Gastroesophageal sphincter (tissue), 4 donors: ENCODE results near the gene GRID1. TPM values are rescaled to one million over a fixed set of nuclear protein-coding genes. Genes with fewer than 3 reads are reported as not detected.

Source experiments
- ATAC-seq: fragments of 150-250 bp; one replicate; pipeline ENCODE4 v1.9.1; 2016; ENCODE audit warnings: mild to moderate bottlenecking, moderate library complexity
- H3K27ac ChIP-seq, 4 donors: fragments of 200-600 bp; sonication (generic) in 3 of 4; 1 replicate in 3 of 4; 2 replicates in 1 of 4; pipeline ENCODE4 v1.5.1; 2016 to 2019
- H3K27me3 ChIP-seq: fragments of 200-600 bp; sonication (generic); one replicate; pipeline ENCODE4 v1.5.1; 2019
- H3K36me3 ChIP-seq, 2 donors: fragments of 200-600 bp; sonication (generic); one replicate each; pipeline ENCODE4 v1.5.1; 2019; ENCODE audit warnings: control low read depth in 1 of 2
- H3K4me1 ChIP-seq, 3 donors: fragments of 200-600 bp; sonication (generic); 1 replicate in 2 of 3; 2 replicates in 1 of 3; pipeline ENCODE4 v1.5.1; 2016 to 2019; ENCODE audit warnings: control low read depth in 2 of 3
- H3K4me3 ChIP-seq, 2 donors: fragments of 200-600 bp; sonication (generic); one replicate each; pipeline ENCODE4 v1.5.1; 2019; ENCODE audit warnings: mild to moderate bottlenecking in 1 of 2, moderate library complexity in 1 of 2
- H3K9me3 ChIP-seq, 3 donors: fragments of 200-600 bp; sonication (generic); one replicate each; pipeline ENCODE4 v1.5.1; 2017 to 2019; ENCODE audit warnings: control low read depth in 2 of 3
- CTCF ChIP-seq, 4 experiments: fragments of 200-600 bp in 2 of 4; fragments of 450-650 bp in 2 of 4; sonication (generic) in 1 of 4; IDR thresholded peaks; one replicate each; pipeline ENCODE4 v1.5.1; 2017 to 2019; ENCODE audit warnings: antibody characterized with exemption in 4 of 4, mild to moderate bottlenecking in 2 of 4, moderate library complexity in 2 of 4
- EP300 ChIP-seq: sonication (generic); formaldehyde crosslinking; IDR thresholded peaks from one replicate; pipeline ENCODE4 v1.6.1; 2017; ENCODE audit warnings: antibody characterized with exemption, mild to moderate bottlenecking
- POLR2A ChIP-seq, 2 donors: fragments of 450-650 bp; IDR thresholded peaks; one replicate each; pipeline ENCODE4 v1.6.1; 2017; ENCODE audit warnings: antibody characterized with exemption in 2 of 2, mild to moderate bottlenecking in 2 of 2, moderate library complexity in 1 of 2
- POLR2AphosphoS5 ChIP-seq: sonication (generic); formaldehyde crosslinking; IDR thresholded peaks from one replicate; pipeline ENCODE4 v1.6.1; 2017; ENCODE audit warnings: antibody characterized with exemption
- WGBS, 2 donors: methylation state at CpG; one replicate each; pipeline ENCODE4 v1.1.5; 2018; ENCODE audit warnings: low coverage in 1 of 2; 5-methylcytosine and 5-hydroxymethylcytosine counted together
- total RNA-seq, 4 donors: library from RNA; depleted of rRNA; stranded (reverse); fragments of >200 nt; gene quantifications; one replicate each; pipeline ENCODE4 v1.1.0, GENCODE V29; 2016

Gene GRID1
- 1 to 10 TPM; 1.2 to 2.7 (median 1.7) TPM for total RNA-seq

DNA sequence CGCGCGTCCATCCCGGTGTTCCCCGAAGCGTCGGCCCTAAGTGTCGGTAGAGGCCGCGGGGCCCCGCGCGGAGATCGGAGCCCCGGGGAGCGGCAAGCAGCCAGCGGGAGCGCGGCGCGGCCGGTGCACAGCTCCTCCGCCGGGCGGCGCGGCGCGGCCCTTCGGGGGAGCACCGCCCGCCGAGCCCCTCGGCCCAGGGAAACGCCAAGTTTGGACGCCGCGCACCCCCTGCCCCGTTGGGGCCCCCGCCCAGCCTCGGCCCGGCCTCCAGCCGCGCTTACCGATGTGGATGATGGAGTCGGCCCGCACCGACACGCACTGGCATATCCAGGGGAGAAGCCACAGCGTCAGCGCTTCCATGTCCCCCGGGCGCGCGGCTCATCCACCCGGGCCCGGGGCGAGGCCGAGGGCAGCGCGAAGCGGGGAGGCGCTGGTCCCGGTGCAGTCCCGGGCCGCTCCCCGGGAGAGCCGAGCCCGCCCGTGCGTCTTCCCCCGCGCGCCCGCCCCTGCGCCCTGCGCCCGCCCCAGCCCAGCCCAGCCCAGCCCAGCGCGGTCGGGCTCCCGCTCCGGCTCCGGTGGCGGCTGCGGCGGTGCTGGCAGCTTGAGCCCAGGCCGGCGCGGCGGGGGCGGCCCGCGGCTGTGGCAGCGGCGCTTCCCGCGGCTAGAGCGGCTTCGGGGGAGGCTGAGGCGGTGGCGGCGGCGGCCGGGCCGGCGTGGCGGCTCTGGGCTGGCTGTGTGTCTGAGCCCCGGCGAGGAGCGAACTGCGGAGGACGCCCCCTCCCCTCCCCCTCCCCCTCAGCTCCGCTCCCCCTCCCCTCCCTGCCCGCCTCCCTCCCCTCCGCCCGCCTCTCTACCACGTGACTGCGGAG is at the start of gene GRID1:
Gene GRID1 (minus strand): TSS at position 763 of the 869 bp plus-strand sequence.
- Histone ChIP-seq H3K27me3 (peaks cover 88% of the 10 kb centered on the region), H3K36me3 (no peaks in the 10 kb centered on the region), H3K4me3 (peak within 1 kb of the TSS; percentile 23 to 62), H3K4me1 (peaks cover 0 to 48% (median 22%) of the 10 kb centered on the region in 3 donors), H3K9me3 (no peaks in the 10 kb centered on the region), H3K27ac (no peak within 1 kb of the TSS)
- no CpG with 5 or more reads among the region's 119 CpGs for WGBS, 2 donors
- TF ChIP-seq CTCF (IDR thresholded peaks at IDR 0.05) = no peak
- TF ChIP-seq EP300 = no peak
- ATAC-seq = peak; percentile 68

DNA sequence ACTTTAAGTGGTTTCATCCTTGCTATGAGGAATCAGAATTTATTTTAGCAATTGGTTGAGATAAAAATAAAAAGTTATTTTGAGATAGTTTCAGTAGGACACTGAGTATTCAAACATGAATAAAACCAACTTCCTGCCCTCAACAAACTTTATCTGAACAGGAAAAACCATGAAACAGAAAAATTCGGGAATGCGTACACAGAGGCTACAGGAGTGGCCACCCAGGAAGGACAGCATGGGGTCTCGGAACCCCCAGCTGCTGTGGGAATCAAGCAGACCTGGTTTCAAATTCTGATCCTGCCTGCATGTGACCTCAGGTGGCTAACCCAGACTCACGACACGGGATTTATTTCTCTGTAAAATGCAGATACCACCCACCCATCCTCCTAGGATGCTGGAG is 49.0 kb upstream of the GRID1 start:
- H3K36me3 ChIP-seq = no peaks in the 10 kb centered on the region
- H3K27me3 ChIP-seq = no peaks in the 10 kb centered on the region
- no peak for TF ChIP-seq POLR2AphosphoS5
- 66% methylated on average over 3 of the region's 5 CpGs; no CpG with 5 or more reads in 1 of the 2 donors for WGBS, 2 donors
- H3K4me1 ChIP-seq = peaks cover 0 to 23% (median 12%) of the 10 kb centered on the region in 3 donors
- ATAC-seq = no peak
- no peaks in the 10 kb centered on the region for H3K9me3 ChIP-seq
- no peak overlapping the region for H3K4me3 ChIP-seq
- H3K27ac ChIP-seq = no peak overlapping the region

GRCh38 chr10:86415116-86415515 is 48.5 kb upstream of the GRID1 start:
- TF ChIP-seq CTCF (IDR thresholded peaks at IDR 0.05) = no peak
- no peak for TF ChIP-seq EP300
- no peak for TF ChIP-seq POLR2AphosphoS5
- no peak for TF ChIP-seq POLR2A (IDR thresholded peaks at IDR 0.05)
- Histone ChIP-seq H3K36me3 (no peaks in the 10 kb centered on the region), H3K9me3 (no peaks in the 10 kb centered on the region), H3K27me3 (no peaks in the 10 kb centered on the region), H3K27ac (no peak overlapping the region), H3K4me3 (no peak overlapping the region), H3K4me1 (peaks cover 0 to 23% (median 12%) of the 10 kb centered on the region in 3 donors)
- 79 to 82% methylated on average over 3 of the region's 3 CpGs for WGBS, 2 donors
- ATAC-seq = no peak

GRCh38 chr10:86413046-86413728 is 46.6 kb upstream of the GRID1 start:
- no peaks in the 10 kb centered on the region for H3K27me3 ChIP-seq
- peaks cover 0 to 23% (median 12%) of the 10 kb centered on the region in 3 donors for H3K4me1 ChIP-seq
- H3K27ac ChIP-seq = no peak overlapping the region
- H3K9me3 ChIP-seq = no peaks in the 10 kb centered on the region
- no peaks in the 10 kb centered on the region for H3K36me3 ChIP-seq
- no peak overlapping the region for H3K4me3 ChIP-seq
- ATAC-seq = no peak
- TF ChIP-seq CTCF (IDR thresholded peaks at IDR 0.05) (no peak), EP300 (no peak), POLR2AphosphoS5 (peak; percentile 43), POLR2A (IDR thresholded peaks at IDR 0.05) (no peak)
- 11% methylated on average over 6 of the region's 6 CpGs for WGBS, 2 donors

GRCh38 chr10:86411852-86412560 is 45.4 kb upstream of the GRID1 start:
- Histone ChIP-seq H3K9me3 (no peaks in the 10 kb centered on the region), H3K4me1 (peaks cover 0 to 23% (median 12%) of the 10 kb centered on the region in 3 donors), H3K36me3 (no peaks in the 10 kb centered on the region), H3K27me3 (no peaks in the 10 kb centered on the region), H3K4me3 (no peak overlapping the region), H3K27ac (peak overlapping the region in 3 of 4 donors; percentile 13 to 42 (median 37))
- TF ChIP-seq POLR2A (IDR thresholded peaks at IDR 0.05) (no peak), CTCF (IDR thresholded peaks at IDR 0.05) (no peak), POLR2AphosphoS5 (no peak), EP300 (no peak)
- 55 to 94% methylated on average over 2 to 6 of the region's 6 CpGs for WGBS, 2 donors
- ATAC-seq = no peak
